NCI-H2081 treated with DMSO at 0.1 percent for 48 hours (cell line): Measurements from ENCODE around the gene TLN1.
A peak's percentile ranks its signal among the peaks of the same experiment; 100 is the strongest.

Source experiments
- DNase-seq: peaks from one replicate; lab custom pipeline; 2025; lab: John Stamatoyannopoulos, UW

Gene TLN1

GRCh38 chr9:35684921-35685320, 47.1 kb downstream of the TLN1 start:
- DNase-seq: no peak

- no peak for DNase-seq
These were observed 48.7 kb downstream of the TLN1 start for GRCh38 chr9:35683323-35683722.

GRCh38 chr9:35682520-35683315, 49.3 kb downstream of the TLN1 start:
- no peak for DNase-seq

GRCh38 chr9:35682051-35682450, 49.9 kb downstream of the TLN1 start:
- no peak for DNase-seq

- DNase-seq: no peak
These were observed 50.5 kb downstream of the TLN1 start for GRCh38 chr9:35681341-35682002.

GRCh38 chr9:35680331-35681105, 51.5 kb downstream of the TLN1 start:
- no peak for DNase-seq

GRCh38 chr9:35679766-35680330, 52.1 kb downstream of the TLN1 start:
- no peak for DNase-seq

- no peak for DNase-seq
These were observed 52.9 kb downstream of the TLN1 start for GRCh38 chr9:35679091-35679490.

- no peak for DNase-seq
These were observed 56.1 kb downstream of the TLN1 start for GRCh38 chr9:35675732-35676392.

- no peak for DNase-seq
These were observed 56.8 kb downstream of the TLN1 start for GRCh38 chr9:35675204-35675603.

GRCh38 chr9:35674025-35674361, 58.0 kb downstream of the TLN1 start:
- DNase-seq: no peak

GRCh38 chr9:35673132-35674024, 58.6 kb downstream of the TLN1 start, which contains the start of gene CA9:
CA9 (plus strand) TSS chr9:35673928; CDS start chr9:35673960, 32 bp downstream.
- DNase-seq: no peak

- DNase-seq: no peak
These were observed 62.5 kb downstream of the TLN1 start for GRCh38 chr9:35669331-35670145.

- DNase-seq: no peak
These were observed 64.1 kb downstream of the TLN1 start for GRCh38 chr9:35667939-35668338.

- DNase-seq: no peak
These were observed 65.4 kb downstream of the TLN1 start for GRCh38 chr9:35666549-35666948.

- DNase-seq: no peak
These were observed 66.0 kb downstream of the TLN1 start for GRCh38 chr9:35666045-35666444.

- DNase-seq: no peak
These were observed 66.5 kb downstream of the TLN1 start for GRCh38 chr9:35665471-35665818.

GRCh38 chr9:35664531-35665470, 67.2 kb downstream of the TLN1 start, which contains the start of gene ARHGEF39:
ARHGEF39 (minus strand) TSS chr9:35665195; CDS start chr9:35665169, 26 bp downstream.
- peak; percentile 76 for DNase-seq

- no peak for DNase-seq
These were observed 69.6 kb downstream of the TLN1 start for GRCh38 chr9:35662437-35662836.
